Measurements from ENCODE around the gene NR2C2. TPM values are rescaled to one million over a fixed set of nuclear protein-coding genes. Genes with fewer than 3 reads are reported as not detected.

The NR2C2 gene
- total RNA-seq, 2 donors from 2014 or later: 22.3 to 29.2 TPM

DNA sequence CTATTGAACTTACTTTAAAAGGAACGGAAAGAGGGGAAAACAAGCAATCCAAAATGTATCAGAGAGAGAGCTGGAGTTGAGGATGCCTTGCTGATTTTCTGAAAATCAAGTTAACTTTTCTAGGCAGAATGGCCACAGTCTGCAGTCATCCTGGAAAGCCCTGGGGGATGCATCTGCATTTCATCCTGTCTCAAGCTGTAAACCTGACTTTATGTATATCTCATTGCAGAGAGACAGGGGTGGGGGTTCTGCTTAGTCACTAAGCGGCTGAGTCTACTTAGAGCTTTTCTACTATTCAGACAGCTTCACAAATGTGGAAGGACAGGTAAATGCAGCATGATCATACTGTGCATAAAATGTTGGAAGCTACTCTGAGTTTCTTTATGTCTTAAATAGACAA is 76.3 kb downstream of the NR2C2 start:
- H3K36me3 ChIP-seq: peaks cover 74% of the 10 kb centered on the region
- peak; percentile 21 for DNase-seq (ENCODE audit: low spot score)

GRCh38 chr3:15029625-15030024 is 82.2 kb downstream of the NR2C2 start:
- Histone ChIP-seq H3K9me3 (no peaks in the 10 kb centered on the region), H3K4me3 (no peak overlapping the region), H3K27me3 (no peaks in the 10 kb centered on the region), H3K27ac (no peak overlapping the region), H3K4me1 (no peaks in the 10 kb centered on the region), H3K36me3 (peaks cover 73% of the 10 kb centered on the region)
- TF ChIP-seq CTCF (IDR thresholded peaks at IDR 0.05): no peak
- no peak for DNase-seq (ENCODE audit: low spot score)

More for the DNA sequence above, 76.3 kb downstream of the NR2C2 start:
- Histone ChIP-seq H3K4me1 (peaks cover 0 to 7% of the 10 kb centered on the region in 2 donors), H3K27me3 (no peaks in the 10 kb centered on the region), H3K27ac (no peak overlapping the region), H3K4me3 (no peak overlapping the region), H3K9me3 (no peaks in the 10 kb centered on the region)
- no peak for TF ChIP-seq CTCF (IDR thresholded peaks at IDR 0.05)

DNA sequence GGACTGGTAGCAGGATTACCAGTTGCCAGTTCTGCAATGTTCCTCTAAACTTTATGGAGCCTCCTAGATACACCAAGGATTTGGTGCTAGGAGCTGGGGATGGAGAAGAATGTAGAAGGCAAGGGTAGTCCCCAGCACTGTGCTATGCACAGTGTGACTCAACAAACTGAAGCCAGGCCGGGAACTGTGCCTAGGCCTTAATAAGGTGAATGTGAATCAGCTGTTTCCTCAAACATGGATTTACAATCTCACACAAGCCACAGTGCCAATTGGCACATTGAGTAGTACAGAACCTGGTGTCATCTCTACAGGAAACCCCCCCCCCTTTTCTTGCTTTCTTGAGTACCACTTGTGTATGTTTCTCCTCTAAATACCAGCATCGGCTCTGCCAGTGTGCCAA is 85.3 kb downstream of the NR2C2 start:
- H3K27ac ChIP-seq: no peak overlapping the region
- no peaks in the 10 kb centered on the region for H3K9me3 ChIP-seq
- H3K27me3 ChIP-seq: no peaks in the 10 kb centered on the region
- H3K36me3 ChIP-seq: peaks cover 78% of the 10 kb centered on the region
- no peak for TF ChIP-seq CTCF (IDR thresholded peaks at IDR 0.05)
- H3K4me3 ChIP-seq: no peak overlapping the region
- no peak for DNase-seq (ENCODE audit: low spot score)
- no peaks in the 10 kb centered on the region for H3K4me1 ChIP-seq

GRCh38 chr3:15033103-15033502 is 85.7 kb downstream of the NR2C2 start:
- DNase-seq (ENCODE audit: low spot score): no peak
- H3K4me3 ChIP-seq: no peak overlapping the region
- TF ChIP-seq CTCF (IDR thresholded peaks at IDR 0.05): no peak
- no peaks in the 10 kb centered on the region for H3K9me3 ChIP-seq
- H3K27me3 ChIP-seq: no peaks in the 10 kb centered on the region
- H3K4me1 ChIP-seq: no peaks in the 10 kb centered on the region
- H3K36me3 ChIP-seq: peaks cover 82% of the 10 kb centered on the region
- no peak overlapping the region for H3K27ac ChIP-seq

- H3K36me3 ChIP-seq: peaks cover 65% of the 10 kb centered on the region
- TF ChIP-seq CTCF (IDR thresholded peaks at IDR 0.05): no peak
- H3K9me3 ChIP-seq: no peaks in the 10 kb centered on the region
- no peak overlapping the region for H3K4me3 ChIP-seq
- no peak overlapping the region for H3K27ac ChIP-seq
- H3K4me1 ChIP-seq: peaks cover 0 to 13% of the 10 kb centered on the region in 2 donors
- H3K27me3 ChIP-seq: no peaks in the 10 kb centered on the region
- no peak for DNase-seq (ENCODE audit: low spot score)
Observed at GRCh38 chr3:15038306-15038705, 90.9 kb downstream of the NR2C2 start.

GRCh38 chr3:15040844-15041243 is 93.5 kb downstream of the NR2C2 start:
- no peak for DNase-seq (ENCODE audit: low spot score)
- Histone ChIP-seq H3K4me1 (peaks cover 0 to 13% of the 10 kb centered on the region in 2 donors), H3K9me3 (no peaks in the 10 kb centered on the region), H3K36me3 (peaks cover 67% of the 10 kb centered on the region), H3K27me3 (no peaks in the 10 kb centered on the region), H3K27ac (no peak overlapping the region), H3K4me3 (no peak overlapping the region)
- TF ChIP-seq CTCF (IDR thresholded peaks at IDR 0.05): no peak
